ENCODE measurements around the gene PRMT9.
A peak's percentile ranks its signal among the peaks of the same experiment; 100 is the strongest.

Gene PRMT9

GRCh38 chr4:147599206-147599605 lies 84.8 kb downstream of the PRMT9 start:
- no peak for TF ChIP-seq CTCF (IDR thresholded peaks at IDR 0.05; ENCODE audit: borderline replicate concordance, control extremely low read depth, extremely low read depth, insufficient read depth, missing control alignments)
- in situ Hi-C loops (cut with MboI; ENCODE audit: low sequenced_read_pairs, unreplicated experiment): loop anchor here (25.0 kb wide), 1 partner anchor 437 kb away; no protein-coding TSS in a partner anchor
- no peak for DNase-seq (ENCODE audit: low spot score)

GRCh38 chr4:147597561-147597960 lies 86.4 kb downstream of the PRMT9 start:
- in situ Hi-C loops (cut with MboI; ENCODE audit: low sequenced_read_pairs, unreplicated experiment): loop anchor here (25.0 kb wide), 1 partner anchor 435 kb away; no protein-coding TSS in a partner anchor
- TF ChIP-seq CTCF (IDR thresholded peaks at IDR 0.05; ENCODE audit: borderline replicate concordance, control extremely low read depth, extremely low read depth, insufficient read depth, missing control alignments): no peak
- DNase-seq (ENCODE audit: low spot score): no peak

GRCh38 chr4:147596981-147597380 lies 87.0 kb downstream of the PRMT9 start:
- TF ChIP-seq CTCF (IDR thresholded peaks at IDR 0.05; ENCODE audit: borderline replicate concordance, control extremely low read depth, extremely low read depth, insufficient read depth, missing control alignments): no peak
- DNase-seq (ENCODE audit: low spot score): no peak
- in situ Hi-C loops (cut with MboI; ENCODE audit: low sequenced_read_pairs, unreplicated experiment): loop anchor here (25.0 kb wide), 1 partner anchor 435 kb away; no protein-coding TSS in a partner anchor

- no peak for TF ChIP-seq CTCF (IDR thresholded peaks at IDR 0.05; ENCODE audit: borderline replicate concordance, control extremely low read depth, extremely low read depth, insufficient read depth, missing control alignments)
- in situ Hi-C loops (cut with MboI; ENCODE audit: low sequenced_read_pairs, unreplicated experiment): loop anchor here (25.0 kb wide), 1 partner anchor 434 kb away; no protein-coding TSS in a partner anchor
- peak; percentile 34 for DNase-seq (ENCODE audit: low spot score)
Observed at GRCh38 chr4:147596377-147596776, 87.6 kb downstream of the PRMT9 start.

GRCh38 chr4:147594578-147594977 lies 89.4 kb downstream of the PRMT9 start:
- in situ Hi-C loops (cut with MboI; ENCODE audit: low sequenced_read_pairs, unreplicated experiment): loop anchor here (25.0 kb wide), 1 partner anchor 432 kb away; no protein-coding TSS in a partner anchor
- no peak for TF ChIP-seq CTCF (IDR thresholded peaks at IDR 0.05; ENCODE audit: borderline replicate concordance, control extremely low read depth, extremely low read depth, insufficient read depth, missing control alignments)
- DNase-seq (ENCODE audit: low spot score): no peak

GRCh38 chr4:147594107-147594506 lies 89.9 kb downstream of the PRMT9 start:
- TF ChIP-seq CTCF (IDR thresholded peaks at IDR 0.05; ENCODE audit: borderline replicate concordance, control extremely low read depth, extremely low read depth, insufficient read depth, missing control alignments): no peak
- in situ Hi-C loops (cut with MboI; ENCODE audit: low sequenced_read_pairs, unreplicated experiment): loop anchor here (25.0 kb wide), 1 partner anchor 432 kb away; no protein-coding TSS in a partner anchor
- DNase-seq (ENCODE audit: low spot score): no peak
